ENCODE measurements around the gene ALDH7A1.

- no peak for TF ChIP-seq EZH2 (IDR thresholded peaks at IDR 0.05)
- TF ChIP-seq POLR2AphosphoS5 (IDR thresholded peaks at IDR 0.05; ENCODE audit: borderline replicate concordance, low read depth, low read length), result no peak
Observed at GRCh38 chr5:126482591-126482990, 112.4 kb downstream of the ALDH7A1 start.

Data from SK-N-MC (cell line).